GM23248 (cell line): ENCODE results near the gene DMGDH.

Source experiments
- EZH2 ChIP-seq: fragments of 200-600 bp; sonication (generic); IDR thresholded peaks from 2 replicates; pipeline ENCODE4 v1.6.1; 2018; ENCODE audit warnings: antibody characterized with exemption, mild to moderate bottlenecking; ENCODE audit not compliant: insufficient read depth, poor library complexity, severe bottlenecking
- EZH2phosphoT487 ChIP-seq: fragments of 200-600 bp; sonication (generic); IDR thresholded peaks from 2 replicates; pipeline ENCODE4 v1.6.1; 2018; ENCODE audit warnings: antibody characterized with exemption, moderate library complexity, mild to moderate bottlenecking, low read depth; ENCODE audit not compliant: insufficient read depth

DNA sequence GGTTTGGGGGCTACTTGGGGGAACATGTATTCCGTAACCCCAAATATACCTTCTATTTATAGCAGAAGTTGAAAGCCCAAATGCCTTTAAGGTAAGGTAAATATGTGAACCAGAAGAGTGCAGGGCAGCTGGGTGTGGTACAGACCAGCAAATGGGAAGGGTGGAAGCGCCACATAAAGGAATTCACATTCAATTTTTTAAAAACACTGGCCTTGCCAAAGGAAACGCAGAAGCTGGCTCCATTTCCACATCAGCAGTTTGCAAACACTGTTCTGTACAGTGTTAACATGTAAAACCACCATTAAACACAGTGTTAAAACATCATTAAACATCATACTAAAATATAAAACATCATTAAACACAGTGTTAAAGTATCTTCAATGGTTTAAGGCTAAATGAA lies 38.6 kb upstream of the DMGDH start:
- no peak for TF ChIP-seq EZH2
- no peak for TF ChIP-seq EZH2phosphoT487
